SU-DHL-6 (cell line): Measurements from ENCODE around the gene ANXA1.

ENCODE experiments used
- H2AFZ ChIP-seq: fragments of 200-600 bp; sonication (generic); 2 replicates; pipeline ENCODE4 v1.6.1; 2014; ENCODE audit warnings: low read depth, mild to moderate bottlenecking, moderate library complexity, mixed read lengths, antibody characterized with exemption, low read length; ENCODE audit not compliant: severe bottlenecking
- H3F3A ChIP-seq: fragments of 200-600 bp; shearing (Covaris generic); 2 replicates; pipeline ENCODE4 v1.6.0; 2016; ENCODE audit warnings: antibody characterized with exemption, mild to moderate bottlenecking; ENCODE audit not compliant: insufficient read depth
- H3K27ac ChIP-seq: fragments of 200-600 bp; sonication (generic); 2 replicates; pipeline ENCODE4 v1.5.1; 2016; ENCODE audit warnings: low read depth, mild to moderate bottlenecking, low read length, moderate library complexity, mixed read lengths
- H3K27me3 ChIP-seq: fragments of 200-600 bp; sonication (generic), shearing (Covaris generic); 2 replicates; pipeline ENCODE4 v1.6.0; 2014; ENCODE audit warnings: mild to moderate bottlenecking, low read length
- H3K36me3 ChIP-seq: fragments of 200-600 bp; sonication (generic); 2 replicates; pipeline ENCODE4 v1.6.1; 2014; ENCODE audit warnings: mild to moderate bottlenecking, low read length, mixed read lengths
- H3K4me2 ChIP-seq: fragments of 300-600, 200-600 bp; shearing (Covaris generic), sonication (generic); 2 replicates; pipeline ENCODE4 v1.6.0; 2014; ENCODE audit warnings: low read length, low read depth, mild to moderate bottlenecking; ENCODE audit not compliant: poor library complexity, severe bottlenecking
- H3K4me3 ChIP-seq: fragments of 200-600 bp; sonication (generic); 2 replicates; pipeline ENCODE4 v1.5.1; 2014; ENCODE audit warnings: antibody characterized with exemption, low read length, mild to moderate bottlenecking, mixed read lengths; ENCODE audit not compliant: insufficient read depth, poor library complexity, severe bottlenecking
- H3K79me2 ChIP-seq: fragments of 200-600 bp; sonication (generic); 2 replicates; pipeline ENCODE4 v1.6.1; 2014; ENCODE audit warnings: mild to moderate bottlenecking, low read length, moderate library complexity; ENCODE audit not compliant: insufficient read depth
- H3K9ac ChIP-seq: fragments of 200-600 bp; sonication (generic); 2 replicates; pipeline ENCODE4 v1.7.0; 2014; ENCODE audit warnings: mild to moderate bottlenecking, low read length
- H3K9me2 ChIP-seq: fragments of 200-600 bp; sonication (generic); replicated peaks from 2 replicates; pipeline ENCODE4 v1.6.1; 2014; ENCODE audit warnings: low read length; ENCODE audit not compliant: insufficient read depth
- H3K9me3 ChIP-seq: fragments of 200-600 bp; sonication (generic); 2 replicates; pipeline ENCODE4 v1.6.1; 2014; ENCODE audit warnings: low read length, mixed read lengths; ENCODE audit not compliant: insufficient read depth
- H4K20me1 ChIP-seq: fragments of 200-600 bp; sonication (generic); 2 replicates; pipeline ENCODE4 v1.6.1; 2014; ENCODE audit warnings: low read depth, mild to moderate bottlenecking, antibody characterized with exemption, low read length, moderate library complexity, mixed read lengths
- EZH2phosphoT487 ChIP-seq: fragments of 200-600 bp; sonication (generic), shearing (Covaris generic); conservative IDR thresholded peaks from 2 replicates; pipeline ENCODE4 v1.6.1; 2018; ENCODE audit warnings: mild to moderate bottlenecking, antibody characterized with exemption, low read length, moderate library complexity, mixed read lengths
- TF ChIP-seq, protein P1 (sequence below): fragments of 200-600 bp; sonication (generic); IDR thresholded peaks from one replicate; pipeline ENCODE4 v1.5.1; 2017; ENCODE audit warnings: antibody characterized with exemption, mild to moderate bottlenecking, low read length, moderate library complexity; ENCODE audit not compliant: insufficient read depth, poor library complexity, severe bottlenecking

The ANXA1 gene

GRCh38 chr9:73199886-73200285, 48.2 kb downstream of the ANXA1 start:
- Histone ChIP-seq H3K9ac (no peak overlapping the region), H3K27ac (no peak overlapping the region), H3K27me3 (no peaks in the 10 kb centered on the region), H3K4me3 (no peak overlapping the region), H4K20me1 (no peaks in the 10 kb centered on the region), H3K36me3 (no peaks in the 10 kb centered on the region), H3K9me2 (no peaks in the 10 kb centered on the region), H2AFZ (no peak overlapping the region), H3K4me2 (no peak overlapping the region), H3K79me2 (no peaks in the 10 kb centered on the region), H3F3A (no peaks in the 10 kb centered on the region), H3K9me3 (no peaks in the 10 kb centered on the region)
- TF ChIP-seq, protein P1, sequence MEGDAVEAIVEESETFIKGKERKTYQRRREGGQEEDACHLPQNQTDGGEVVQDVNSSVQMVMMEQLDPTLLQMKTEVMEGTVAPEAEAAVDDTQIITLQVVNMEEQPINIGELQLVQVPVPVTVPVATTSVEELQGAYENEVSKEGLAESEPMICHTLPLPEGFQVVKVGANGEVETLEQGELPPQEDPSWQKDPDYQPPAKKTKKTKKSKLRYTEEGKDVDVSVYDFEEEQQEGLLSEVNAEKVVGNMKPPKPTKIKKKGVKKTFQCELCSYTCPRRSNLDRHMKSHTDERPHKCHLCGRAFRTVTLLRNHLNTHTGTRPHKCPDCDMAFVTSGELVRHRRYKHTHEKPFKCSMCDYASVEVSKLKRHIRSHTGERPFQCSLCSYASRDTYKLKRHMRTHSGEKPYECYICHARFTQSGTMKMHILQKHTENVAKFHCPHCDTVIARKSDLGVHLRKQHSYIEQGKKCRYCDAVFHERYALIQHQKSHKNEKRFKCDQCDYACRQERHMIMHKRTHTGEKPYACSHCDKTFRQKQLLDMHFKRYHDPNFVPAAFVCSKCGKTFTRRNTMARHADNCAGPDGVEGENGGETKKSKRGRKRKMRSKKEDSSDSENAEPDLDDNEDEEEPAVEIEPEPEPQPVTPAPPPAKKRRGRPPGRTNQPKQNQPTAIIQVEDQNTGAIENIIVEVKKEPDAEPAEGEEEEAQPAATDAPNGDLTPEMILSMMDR, result no peak

DNA sequence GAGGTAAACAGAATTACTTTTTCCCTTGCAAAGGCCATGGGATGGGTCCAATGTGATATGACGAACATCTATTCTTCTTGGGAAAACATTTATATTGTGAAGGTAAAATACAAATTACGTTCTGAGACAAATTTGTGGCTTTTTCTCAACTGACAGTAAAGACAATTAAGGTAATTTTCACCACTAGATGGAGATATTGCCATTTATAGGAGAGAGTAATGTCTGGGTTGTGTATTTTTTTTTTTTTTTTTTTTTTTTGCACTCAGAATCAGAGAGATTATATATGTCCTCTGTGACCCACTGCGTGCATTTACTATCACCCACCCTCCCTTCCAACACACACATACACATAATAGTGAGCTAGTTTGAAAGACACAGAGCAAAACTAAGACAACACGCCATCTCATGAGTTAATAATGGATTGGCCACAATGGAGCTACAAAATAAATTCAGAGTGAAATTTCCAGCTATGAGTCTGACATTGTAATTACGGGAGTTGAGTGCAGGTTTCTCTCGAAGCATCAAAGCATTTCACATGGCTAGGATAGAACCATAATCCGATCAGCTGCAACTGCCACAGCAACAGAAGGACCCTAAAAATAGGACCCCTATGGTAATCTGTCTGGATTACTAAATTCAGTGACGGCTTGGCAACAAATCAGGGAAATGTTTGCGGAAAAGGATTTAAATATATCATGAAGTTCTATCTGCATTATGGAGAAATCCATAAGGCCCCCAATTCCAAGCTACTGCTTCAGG, 49.2 kb downstream of the ANXA1 start:
- no peak overlapping the region for H3K4me3 ChIP-seq
- no peaks in the 10 kb centered on the region for H4K20me1 ChIP-seq
- no peak overlapping the region for H2AFZ ChIP-seq
- H3K4me2 ChIP-seq, result no peak overlapping the region
- H3F3A ChIP-seq, result no peaks in the 10 kb centered on the region
- TF ChIP-seq, protein P1, result no peak
- no peak for TF ChIP-seq EZH2phosphoT487
- no peaks in the 10 kb centered on the region for H3K9me2 ChIP-seq
- no peak overlapping the region for H3K27ac ChIP-seq
- no peaks in the 10 kb centered on the region for H3K79me2 ChIP-seq
- H3K27me3 ChIP-seq, result no peaks in the 10 kb centered on the region
- H3K9me3 ChIP-seq, result no peaks in the 10 kb centered on the region
- H3K36me3 ChIP-seq, result no peaks in the 10 kb centered on the region
- H3K9ac ChIP-seq, result no peak overlapping the region

GRCh38 chr9:73202980-73203379, 51.3 kb downstream of the ANXA1 start:
- H3K4me2 ChIP-seq, result no peak overlapping the region
- no peak overlapping the region for H3K9ac ChIP-seq
- H3K9me3 ChIP-seq, result no peaks in the 10 kb centered on the region
- no peaks in the 10 kb centered on the region for H3K36me3 ChIP-seq
- H3K9me2 ChIP-seq, result no peaks in the 10 kb centered on the region
- no peaks in the 10 kb centered on the region for H4K20me1 ChIP-seq
- H3K4me3 ChIP-seq, result no peak overlapping the region
- no peaks in the 10 kb centered on the region for H3K79me2 ChIP-seq
- H3F3A ChIP-seq, result no peaks in the 10 kb centered on the region
- H3K27me3 ChIP-seq, result no peaks in the 10 kb centered on the region
- no peak overlapping the region for H2AFZ ChIP-seq
- TF ChIP-seq EZH2phosphoT487, result no peak
- TF ChIP-seq, protein P1, result no peak
- no peak overlapping the region for H3K27ac ChIP-seq
